G401.6 (cell line): ENCODE data around the gene HTT.

Experiments used
- FAIRE-seq: peaks from 2 replicates; lab custom pipeline; 2012; peaks lifted over from hg19 to GRCh38; lab: Jason Lieb, UNC

The HTT gene

DNA sequence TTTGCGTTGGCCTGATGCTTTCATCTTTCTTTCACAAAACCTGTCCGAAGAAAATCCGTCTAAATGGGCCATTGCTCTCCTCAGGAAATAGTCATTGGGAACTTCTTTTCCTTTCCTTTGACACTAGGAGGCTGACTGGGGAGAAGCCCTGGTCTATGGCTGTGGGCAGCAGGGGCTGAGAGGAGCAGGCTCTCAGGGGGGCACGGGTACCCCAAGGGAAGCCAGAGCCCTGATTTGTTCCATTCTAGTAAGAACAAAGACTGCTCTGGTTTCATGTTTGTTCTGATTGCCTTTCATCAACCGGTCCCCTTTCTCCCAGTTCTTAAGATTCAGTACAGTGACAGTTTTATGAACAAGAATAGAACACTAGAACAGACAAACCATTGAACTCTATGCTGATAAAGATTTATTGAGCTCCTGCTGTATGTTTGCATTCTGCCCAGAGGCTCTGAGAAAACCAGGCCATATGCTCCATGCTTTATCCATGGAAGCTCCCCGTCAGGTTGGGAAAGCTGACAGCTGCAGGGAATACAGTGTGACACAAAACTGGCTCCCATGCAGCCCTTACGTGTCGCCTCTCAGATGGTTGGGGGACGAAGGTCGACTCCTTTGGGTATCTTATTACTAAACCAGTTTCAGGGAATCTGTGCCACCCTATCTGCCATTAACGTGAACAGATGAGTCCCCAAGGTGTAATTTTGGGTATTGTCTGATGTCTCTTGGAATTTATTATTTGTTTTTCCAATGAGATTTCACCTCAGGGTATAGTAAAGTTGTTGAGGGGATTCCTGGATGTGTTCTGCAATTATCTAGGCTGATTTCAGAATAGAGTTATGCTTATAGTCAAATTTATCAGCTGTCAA is 102.1 kb downstream of the HTT start:
- FAIRE-seq: no peak

DNA sequence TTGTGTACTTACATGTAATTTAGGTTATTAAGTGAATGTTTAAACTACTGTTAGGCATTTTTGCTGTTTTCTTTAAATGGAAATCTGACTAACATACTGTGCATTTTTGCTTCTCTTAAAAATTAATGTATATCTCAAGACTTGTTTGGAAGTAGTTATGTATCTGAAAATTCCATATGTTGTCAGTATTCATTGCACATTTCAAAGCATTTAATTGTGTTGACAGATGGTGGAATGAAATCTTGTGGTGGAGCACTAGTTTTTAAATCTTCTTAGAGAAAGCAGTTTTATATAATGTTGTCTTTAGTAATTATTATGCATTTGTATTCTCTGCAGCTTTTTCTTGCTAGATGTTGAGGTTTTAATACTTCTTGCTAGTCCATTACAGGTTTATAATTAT is 102.9 kb downstream of the HTT start:
- no peak for FAIRE-seq

DNA sequence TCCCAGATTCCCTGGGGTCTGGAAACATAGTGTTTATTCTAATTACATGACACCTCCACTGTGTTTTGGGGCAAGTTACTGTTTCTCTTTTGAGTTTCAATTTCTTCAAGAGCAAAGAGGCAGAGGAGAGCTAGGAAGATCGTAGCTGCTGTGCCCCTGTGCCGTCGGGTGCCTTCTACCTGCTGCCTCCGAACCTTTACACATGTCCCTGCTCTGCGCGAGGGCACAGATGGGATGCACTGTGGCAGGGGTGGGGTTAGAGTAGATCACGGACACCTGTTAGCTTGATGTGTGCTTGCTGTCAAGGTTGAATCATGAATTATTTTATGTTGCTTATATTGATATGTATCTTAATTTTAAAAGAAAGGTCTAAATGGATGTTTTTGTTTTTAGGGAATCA is 103.4 kb downstream of the HTT start:
- no peak for FAIRE-seq

GRCh38 chr4:3178351-3178750 is 103.9 kb downstream of the HTT start:
- FAIRE-seq: no peak

- FAIRE-seq: no peak
Observed at GRCh38 chr4:3179126-3179706, 104.7 kb downstream of the HTT start.

- FAIRE-seq: no peak
Observed at GRCh38 chr4:3183008-3183407, 108.5 kb downstream of the HTT start.

DNA sequence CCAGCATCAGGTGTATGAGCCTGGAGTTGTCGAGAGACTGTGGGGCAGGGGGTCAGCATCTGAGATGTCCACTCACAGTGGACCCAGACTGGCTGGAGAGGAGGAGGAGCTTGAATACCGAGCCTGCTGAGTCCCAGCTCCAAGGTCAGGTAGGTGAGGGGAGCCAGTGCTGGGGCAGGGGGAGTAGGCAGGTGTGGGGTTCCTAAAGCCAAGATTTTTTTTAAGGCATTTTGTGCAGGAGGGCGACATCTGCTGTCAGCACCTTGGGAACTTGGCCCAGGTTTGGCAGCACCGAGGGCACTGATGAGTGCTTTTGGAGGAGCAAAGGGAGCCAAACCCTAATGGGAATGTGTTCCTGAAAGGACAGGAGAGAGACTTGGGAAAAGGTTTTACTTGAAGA is 110.2 kb downstream of the HTT start:
- FAIRE-seq: no peak

- FAIRE-seq: no peak
Observed at GRCh38 chr4:3186609-3187008, 112.1 kb downstream of the HTT start.

DNA sequence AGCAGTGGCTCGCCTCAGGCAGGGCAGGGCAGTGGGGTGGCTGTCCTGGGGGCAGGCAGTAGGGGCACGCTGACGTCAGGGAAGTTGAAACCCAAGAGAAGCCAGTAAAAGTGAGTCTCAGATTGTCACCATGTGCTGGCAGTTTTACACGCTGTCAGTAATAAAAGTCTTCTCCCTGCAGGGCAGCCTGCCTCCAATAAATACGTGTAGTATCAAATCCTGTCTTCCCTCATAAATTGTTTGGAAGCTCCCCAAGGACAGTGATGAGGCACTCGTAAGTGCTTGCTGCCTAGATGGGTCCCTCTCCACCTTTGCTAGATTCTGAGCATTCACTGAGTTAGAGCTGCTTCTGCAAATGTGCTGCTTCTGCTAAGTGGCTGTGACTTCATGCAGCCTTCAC is 113.6 kb downstream of the HTT start:
- FAIRE-seq: no peak

DNA sequence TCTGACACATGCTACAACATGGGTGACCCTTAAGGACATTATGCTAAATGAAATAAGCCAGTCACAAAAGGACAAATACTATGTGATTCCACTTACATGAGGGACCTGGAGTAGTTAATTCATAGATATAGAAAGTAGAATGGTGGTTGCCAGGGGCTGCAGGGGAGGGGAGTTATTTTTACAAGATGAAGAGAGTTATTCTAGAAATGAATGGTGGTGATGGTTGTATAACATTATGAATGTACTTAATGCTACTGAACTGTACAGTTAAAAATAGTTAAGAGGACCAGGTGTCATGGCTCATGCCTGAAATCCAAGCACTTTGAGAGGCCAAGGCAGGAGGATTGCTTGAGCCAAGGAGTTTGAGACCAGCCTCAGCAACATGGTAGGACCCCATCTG is 115.0 kb downstream of the HTT start:
- no peak for FAIRE-seq

DNA sequence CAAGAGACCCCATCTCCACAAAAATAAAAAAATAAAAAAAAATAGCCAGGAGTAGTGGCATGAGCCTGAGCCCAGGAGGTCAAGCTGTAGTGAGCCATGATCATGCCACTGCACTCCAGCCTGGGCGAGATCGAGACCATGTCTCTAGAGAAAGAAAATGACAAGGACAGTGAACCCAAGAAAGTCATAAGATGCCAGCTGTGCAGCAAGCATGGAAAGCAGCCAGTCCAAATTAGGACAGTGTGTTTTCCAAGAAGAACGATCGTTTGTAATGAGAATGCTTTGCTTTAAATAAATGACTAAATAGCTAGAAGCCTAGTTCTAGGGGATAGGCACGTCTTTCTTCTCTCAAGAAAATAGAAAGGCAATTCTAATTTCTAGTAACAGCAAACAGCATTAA is 116.1 kb downstream of the HTT start:
- no peak for FAIRE-seq

DNA sequence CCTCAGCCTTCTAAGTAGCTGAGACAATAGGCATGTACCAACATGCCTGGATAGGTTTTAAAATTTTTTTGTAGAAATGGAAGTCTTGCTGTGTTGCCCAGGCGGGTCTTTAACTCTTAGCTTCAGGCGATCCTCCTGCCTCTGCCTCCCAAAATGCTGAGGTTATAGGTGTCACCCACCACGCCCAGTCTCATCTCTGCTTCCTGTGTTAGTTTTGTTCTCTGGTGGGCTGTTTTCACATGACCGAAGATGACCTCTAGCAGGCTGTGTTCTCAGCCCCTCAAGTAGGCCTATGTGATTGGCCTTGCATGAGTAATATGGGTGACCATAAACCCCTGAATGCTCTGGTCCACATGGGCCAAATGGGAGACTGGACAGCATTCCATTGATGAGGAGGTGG is 117.7 kb downstream of the HTT start:
- FAIRE-seq: no peak

GRCh38 chr4:3192827-3193226 is 118.3 kb downstream of the HTT start:
- FAIRE-seq: no peak

DNA sequence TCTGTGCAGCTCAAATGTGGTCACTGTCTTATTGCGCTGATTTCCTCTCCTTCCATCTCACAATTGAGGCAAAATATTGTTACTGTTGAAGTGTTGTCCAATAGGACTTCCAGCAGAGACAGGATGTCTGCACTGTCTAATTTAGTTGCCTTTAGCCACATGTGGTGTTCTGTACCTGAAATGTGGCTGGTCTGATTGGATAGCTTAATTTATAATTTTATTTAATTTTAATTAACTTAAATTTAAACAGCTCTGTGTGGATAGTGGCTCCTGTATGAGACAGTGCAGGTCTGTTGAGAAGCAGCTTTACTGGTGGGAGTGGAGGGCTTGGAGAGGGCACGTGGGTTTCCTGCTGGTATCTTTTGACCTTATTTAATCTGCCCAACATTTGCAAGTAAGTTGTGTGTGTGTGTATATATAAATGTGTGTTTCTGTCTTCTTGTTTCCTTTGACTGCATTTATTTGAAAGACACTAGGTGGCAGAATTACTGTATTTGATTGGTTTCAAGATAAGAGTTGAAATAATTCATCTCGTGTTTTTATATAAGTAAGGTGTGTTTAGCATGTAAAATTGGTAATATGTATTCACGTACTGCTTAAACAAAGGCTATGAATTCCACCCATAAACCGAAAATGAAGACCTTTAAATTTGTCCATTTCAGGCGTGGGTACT is 119.2 kb downstream of the HTT start:
- peak; percentile 36 for FAIRE-seq

- FAIRE-seq: no peak
Observed at GRCh38 chr4:3196670-3197359, 122.3 kb downstream of the HTT start.

GRCh38 chr4:3197366-3198105 is 123.1 kb downstream of the HTT start:
- FAIRE-seq: no peak

GRCh38 chr4:3198906-3199305 is 124.4 kb downstream of the HTT start:
- FAIRE-seq: no peak

- FAIRE-seq: no peak
Observed at GRCh38 chr4:3199653-3200422, 125.4 kb downstream of the HTT start.

DNA sequence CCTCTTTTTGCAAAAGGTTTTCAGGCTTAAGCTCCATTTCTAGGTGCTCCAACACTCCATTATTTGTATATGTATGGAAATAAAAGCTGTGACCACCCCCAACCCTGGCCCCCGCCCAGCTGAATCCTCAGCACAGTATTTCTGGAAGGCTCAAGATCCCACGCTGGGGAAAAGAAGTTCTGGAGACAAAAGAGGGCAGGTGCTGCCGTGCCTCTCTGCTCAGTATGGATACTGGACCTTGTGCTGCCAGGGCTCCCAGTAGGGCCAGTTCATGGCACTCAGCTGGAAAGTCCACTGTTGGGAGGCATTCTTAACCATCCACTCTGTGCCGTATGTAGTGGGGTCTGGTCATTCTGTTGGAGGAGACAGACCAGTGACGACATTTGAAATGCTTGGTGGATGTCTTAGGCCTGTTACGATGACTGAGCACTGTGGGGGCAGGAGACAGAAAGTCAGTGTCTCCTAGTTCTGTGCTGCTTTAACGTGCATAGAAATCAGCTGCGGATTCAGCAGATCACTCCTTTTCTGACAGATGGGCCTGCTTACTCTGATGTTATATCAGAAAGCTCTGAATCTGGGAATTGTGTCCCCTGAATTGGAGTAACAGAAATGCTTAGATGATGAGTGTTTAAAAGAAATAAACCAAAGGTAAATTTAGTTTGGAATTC is 126.1 kb downstream of the HTT start:
- FAIRE-seq: no peak

GRCh38 chr4:3201718-3202702 is 127.5 kb downstream of the HTT start:
- FAIRE-seq: no peak
